Stimulated activated CD8-positive, alpha-beta memory T cell treated with anti-CD3 and anti-CD28 coated beads, Interleukin-12 subunit alpha, Interleukin-12 subunit beta, amount 100 ng/mL, for 24 hours (primary cell): Measurements from ENCODE around the gene DGKI.

Source experiments
- DNase-seq: peaks from one replicate; pipeline ENCODE4 v3.0.0-alpha.2; 2020; ENCODE audit errors: extremely low read depth

DGKI gene

DNA sequence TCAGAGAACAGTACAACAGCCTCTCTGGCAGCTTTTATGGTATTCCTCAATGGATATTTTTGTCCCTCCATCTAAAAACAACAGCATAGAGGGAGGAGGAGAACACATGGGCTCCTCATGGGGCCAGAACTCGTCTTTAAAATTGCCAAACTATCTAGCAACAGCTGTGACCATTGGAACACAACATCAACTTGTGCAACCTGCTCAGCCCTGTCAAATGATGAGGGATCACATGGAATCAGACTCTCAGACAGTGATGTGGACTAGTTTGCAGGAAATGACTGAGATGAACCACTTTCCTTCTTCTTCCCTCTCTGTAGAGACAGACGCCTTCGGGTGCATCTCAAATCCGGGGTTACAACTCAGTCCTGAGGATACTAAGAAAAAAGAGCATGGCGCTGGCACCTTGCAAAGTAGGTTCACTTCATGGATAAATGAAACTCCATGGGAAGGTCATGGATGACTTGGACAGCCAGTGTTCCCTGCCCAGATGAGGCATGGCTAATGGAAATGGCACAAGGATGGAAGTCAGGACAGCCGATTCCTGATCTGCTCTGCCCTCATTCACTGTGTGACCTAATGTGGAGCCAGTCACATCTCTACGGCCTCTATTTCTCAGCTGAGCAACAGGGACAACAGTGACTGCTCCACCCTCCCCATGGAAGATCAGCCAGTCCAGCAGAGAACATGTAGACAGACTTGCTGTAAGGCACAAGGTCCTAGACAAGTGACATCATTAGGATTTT lies 24.6 kb upstream of the DGKI start:
- no peak for DNase-seq

DNA sequence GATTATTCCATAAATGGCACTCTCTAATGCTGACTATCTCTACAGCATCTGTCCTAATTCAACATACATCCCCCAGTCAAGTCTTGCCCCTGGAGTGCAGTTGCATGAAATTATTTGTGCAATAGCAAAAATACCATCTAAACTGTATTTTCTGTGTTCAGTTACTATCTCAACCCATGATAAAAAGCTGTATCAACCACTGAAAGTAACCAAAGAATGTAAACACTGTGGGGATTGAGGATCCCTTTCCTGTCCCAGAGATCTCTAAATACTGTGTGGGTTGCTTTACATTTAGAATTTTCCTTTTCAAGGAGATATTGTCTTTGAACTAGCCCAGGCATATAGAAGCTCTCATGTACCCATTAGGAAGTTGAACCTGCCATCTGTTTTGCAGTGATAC lies 23.9 kb upstream of the DGKI start:
- DNase-seq = no peak

DNA sequence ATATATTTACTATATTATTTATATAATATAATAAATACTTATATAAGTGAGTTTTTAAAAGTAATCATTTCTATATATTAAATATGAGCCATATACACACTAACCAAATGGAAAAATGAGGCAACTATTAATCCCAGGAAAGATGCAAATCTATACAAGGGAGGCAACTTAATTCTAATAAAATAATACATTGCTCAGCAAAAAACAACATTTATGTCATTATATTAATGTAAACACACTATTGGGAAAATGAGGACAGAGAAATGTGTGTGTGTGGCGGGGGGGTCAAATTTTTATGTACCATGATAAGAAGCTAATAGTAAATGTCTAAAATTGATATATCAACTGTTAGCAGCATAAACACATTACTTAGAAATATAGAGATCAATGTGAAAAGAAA lies 23.3 kb upstream of the DGKI start:
- DNase-seq = no peak

DNA sequence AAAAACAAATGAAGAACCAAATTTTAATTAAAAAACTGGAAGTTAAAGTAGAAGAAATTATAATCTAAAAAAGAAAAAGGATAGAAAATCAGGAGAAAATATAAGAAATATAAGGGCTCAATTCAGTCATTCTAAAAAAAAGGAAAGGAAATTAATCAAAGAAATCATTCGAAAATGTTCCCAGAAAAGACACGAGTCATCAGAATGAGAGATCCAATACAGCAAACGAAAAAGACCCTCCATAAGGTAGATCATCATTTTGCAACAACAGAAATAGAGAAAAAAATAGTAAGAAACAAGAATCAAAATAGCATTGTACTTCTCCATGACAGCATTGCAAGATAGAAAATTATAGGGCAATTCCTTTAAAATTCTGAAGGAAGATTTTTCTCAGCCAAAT lies 22.5 kb upstream of the DGKI start:
- no peak for DNase-seq

DNA sequence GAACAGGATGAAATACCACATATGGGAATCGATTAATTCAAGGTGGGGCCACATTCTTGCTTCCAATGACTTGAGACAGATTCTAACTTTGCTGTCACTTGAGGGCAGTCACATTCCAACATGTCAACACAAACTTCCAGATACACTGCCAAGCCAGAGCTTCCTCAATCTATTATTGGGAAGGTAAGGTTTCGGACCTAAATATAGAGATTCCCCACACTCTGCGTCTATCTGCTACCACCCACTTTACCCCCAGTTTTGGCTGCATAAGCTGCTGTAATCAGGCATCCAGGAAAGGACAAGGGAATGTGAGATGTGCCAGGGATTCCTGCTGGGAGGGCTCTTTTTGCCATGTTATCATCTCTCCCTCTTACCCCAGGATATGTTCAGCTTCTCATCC lies 20.5 kb upstream of the DGKI start:
- no peak for DNase-seq

DNA sequence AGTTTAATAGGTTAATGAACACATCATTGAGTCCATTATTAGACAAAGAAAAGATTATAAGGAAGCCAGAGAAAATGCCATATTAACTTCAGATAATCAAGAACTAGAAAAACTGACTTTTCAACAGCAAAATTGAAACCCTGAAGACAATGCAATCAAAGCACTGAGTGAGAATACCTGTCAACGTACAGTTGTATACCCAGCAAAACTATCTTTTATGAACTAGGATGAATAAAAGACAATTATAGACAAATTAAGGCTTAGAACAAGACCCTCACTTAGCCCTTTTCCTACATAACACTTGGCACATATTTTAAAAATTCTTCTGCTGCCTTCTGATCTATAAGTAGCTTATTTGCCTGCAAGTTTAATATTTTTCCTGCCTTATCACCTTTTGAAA lies 19.0 kb upstream of the DGKI start:
- no peak for DNase-seq

DNA sequence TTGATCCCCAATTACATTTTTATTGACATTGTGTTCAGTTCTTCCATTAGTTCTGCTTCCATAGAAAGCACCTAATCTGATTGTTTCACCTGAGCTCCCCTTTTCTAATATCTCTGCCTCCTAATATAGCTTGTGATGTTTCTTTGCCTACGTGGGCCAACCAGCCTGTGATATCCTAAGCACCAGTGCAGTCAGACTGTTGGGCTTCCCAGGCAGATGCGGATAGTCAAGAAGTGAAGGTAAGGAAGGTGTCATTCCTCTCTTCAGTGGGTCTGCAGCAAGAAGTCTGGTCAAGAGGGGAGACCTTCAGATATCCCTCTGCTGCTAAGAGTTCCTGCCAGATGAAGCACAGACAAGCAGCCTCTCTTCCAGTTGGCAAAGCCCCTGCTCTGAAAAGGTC lies 16.2 kb upstream of the DGKI start:
- no peak for DNase-seq

DNA sequence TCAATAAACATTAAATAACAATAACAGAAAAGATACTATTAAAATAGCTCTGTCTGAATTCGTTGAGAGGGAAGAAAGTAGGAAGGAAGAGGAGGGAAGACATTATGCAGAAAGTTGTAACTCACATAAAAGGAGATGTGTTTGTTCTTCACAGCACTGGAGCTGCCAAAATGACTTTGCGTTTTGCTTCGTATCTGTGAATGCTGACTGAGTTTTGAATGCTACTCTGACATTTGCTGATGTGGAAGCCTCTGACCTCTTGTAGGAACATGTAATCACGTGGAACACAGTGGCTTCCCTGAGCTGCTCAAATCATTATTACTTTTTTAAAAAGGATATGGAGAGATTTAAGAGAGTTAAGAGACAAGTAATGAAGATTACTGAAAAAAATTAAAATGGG lies 15.6 kb upstream of the DGKI start:
- DNase-seq = no peak

DNA sequence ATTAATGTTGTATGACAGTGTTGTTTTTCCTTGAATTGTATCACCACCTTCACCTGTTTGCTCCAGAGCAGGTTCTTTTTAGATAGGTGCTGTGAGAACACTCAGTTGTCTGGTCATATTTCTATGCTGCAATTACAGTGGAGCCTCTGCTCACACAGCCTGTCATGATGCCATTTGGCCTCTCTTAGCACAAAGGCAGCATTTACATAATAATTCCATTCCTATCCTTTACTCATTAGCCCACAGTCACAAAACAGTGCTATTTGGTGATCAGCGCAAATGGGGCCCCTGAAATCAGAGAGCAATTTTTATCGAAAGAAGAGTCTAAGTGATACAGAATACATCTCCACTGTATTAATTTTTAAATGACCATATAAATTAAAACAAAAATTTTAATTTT lies 13.8 kb upstream of the DGKI start:
- no peak for DNase-seq

DNA sequence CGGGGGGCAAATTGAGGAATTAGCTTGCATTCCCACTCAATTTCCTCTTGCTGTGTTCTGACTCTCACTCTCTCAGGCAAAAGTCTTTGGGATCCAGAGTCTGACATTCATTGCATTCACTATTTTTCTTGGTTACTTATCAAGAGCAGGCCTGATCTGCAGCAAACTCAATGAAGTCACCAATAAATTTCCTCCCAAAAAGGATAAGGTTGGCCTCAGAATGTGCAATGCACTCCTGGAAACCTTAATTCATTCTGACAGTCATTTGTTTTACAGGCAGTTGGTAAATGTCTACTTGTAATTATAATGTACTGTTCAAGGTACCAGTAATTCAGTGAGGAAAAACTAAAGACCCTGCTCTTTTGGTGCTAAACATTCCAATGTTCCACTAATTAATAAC lies 6.3 kb upstream of the DGKI start:
- no peak for DNase-seq

DNA sequence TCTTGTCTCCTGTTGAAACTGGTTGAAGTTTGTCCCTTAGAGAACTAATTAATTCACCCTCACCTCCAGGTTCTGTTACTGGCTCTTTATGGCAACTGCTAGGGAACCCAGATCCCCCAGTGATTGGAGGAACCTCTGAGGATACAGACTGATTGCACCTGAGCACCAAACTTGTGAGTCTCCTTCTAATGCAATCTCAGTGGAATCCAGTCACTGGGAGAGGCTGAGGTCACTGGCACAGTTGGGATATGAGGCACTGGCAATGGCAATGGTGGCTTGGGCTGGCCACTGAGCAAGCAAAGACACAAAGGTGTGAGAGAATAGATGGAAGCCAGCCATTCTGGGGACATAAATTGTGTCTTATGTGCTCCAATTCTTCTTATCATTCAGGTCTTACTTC lies 5.3 kb upstream of the DGKI start:
- no peak for DNase-seq

DNA sequence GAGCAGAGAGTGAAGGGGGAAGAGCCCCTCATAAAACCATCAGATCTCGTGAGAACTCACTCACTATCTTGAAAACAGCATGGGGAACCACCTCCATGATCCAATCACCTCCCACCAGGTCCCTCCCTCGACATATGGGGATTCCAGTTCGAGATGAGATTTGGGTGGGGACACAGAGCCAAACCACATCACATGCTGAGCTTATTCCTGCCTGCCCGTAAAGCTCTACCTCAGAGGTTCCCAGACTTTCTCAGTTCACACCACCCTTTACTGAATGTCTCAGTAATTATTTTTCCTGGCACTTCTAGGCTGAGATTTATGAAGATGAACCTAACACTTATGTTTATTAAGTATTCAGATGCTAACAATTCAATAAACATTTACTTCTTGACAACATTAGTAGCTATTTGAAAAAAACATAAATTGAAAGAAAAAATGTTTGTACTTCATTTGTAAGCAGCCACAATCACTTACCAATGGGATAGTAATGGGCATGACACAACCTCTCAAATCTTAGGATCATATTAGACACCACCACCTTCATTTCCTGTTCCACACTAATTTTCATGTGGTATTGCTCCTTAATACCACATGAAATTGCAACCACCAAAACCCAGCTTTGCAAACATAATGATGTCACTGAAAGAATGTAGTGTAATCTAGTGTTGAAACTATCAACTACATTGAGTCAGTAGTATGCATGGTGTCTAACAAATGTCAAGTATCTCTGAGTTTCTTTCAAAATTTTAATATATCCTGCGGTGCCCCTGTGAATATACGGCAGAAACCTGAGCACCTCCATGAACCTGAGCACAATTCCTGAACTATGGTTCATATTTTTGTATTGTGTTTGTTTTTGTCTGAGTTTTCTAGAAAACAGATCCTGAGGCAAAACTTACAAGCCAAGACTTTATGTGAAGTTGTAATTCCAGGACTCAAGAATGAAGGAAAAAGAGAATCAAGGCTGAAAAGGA lies 4.5 kb upstream of the DGKI start:
- no peak for DNase-seq

DNA sequence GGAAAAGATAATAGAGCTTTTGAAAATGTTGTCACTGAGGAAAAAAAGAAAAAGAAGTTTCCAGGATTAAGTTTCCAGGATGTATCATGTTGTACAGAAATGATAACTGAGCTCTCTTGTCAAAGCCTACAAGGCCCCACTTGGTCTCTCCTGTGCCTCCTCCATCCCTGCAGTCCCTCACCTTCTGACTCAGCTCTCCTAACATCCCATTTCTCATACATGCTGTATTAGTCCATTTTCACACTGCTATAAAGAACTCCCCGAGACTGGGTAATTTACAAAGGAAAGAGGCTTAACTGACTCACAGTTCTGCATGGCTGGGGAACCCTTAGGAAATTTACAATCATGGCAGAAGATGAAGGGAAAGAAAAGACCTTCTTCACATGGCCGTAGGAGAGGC lies 3.8 kb upstream of the DGKI start:
- DNase-seq = no peak

DNA sequence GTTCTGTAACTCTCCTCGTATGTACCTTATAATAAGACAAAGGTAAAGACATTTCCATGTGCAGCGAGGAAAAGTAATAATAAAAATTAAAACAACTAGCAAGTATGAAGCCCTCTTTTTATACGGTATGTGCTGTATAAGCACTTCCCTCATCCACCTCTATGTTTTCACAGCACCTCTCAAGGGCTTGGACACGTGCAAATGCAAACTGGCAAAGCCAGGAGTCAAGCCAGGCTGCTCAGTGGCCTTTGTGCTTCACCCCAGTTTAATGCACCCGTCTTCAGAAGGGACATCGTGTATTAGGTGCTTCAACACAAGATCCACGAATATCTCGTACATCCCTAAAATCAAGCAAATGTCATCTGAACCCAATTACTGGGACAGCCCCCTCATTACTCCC lies 1.3 kb upstream of the DGKI start:
- no peak for DNase-seq

DNA sequence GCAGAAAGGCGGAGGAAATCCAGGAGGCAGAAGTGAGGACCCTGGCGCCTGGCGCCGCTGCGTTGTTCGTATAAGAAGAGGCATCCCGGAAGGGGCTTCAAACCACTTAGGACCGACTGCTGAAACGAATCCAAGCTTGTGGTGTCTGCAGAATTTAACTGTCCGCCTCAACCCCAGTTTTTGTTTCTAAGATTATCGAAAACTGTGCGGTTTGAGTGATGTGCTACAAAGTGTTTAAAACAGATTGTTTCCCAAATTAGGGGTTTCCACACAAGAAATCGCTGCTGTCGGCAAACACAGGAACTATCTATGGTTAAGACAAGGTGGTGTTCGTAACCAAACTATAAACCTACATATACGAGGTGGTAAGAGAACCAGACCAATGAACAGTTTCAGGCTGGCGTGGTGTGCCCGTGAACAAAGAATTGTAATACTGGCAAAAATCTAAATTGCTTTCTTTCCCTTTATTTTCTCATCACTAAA lies 835 bp upstream of the DGKI start:
- no peak for DNase-seq

DNA sequence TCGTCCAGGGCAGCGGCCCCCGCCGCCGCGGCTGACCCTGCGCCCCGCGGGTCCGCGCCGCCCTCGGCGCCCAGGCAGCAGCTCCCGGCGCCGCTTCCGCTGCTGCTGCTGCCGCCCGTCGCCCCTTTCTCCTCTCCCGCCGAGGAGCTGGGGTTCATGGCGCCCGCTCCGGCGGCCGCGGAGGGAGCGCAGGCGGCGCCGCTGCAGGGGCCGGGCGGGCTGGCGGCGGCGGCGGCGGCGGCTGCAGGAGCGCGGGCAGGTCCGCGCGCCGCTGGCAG lies 286 bp downstream of the DGKI start:
- no peak for DNase-seq

DNA sequence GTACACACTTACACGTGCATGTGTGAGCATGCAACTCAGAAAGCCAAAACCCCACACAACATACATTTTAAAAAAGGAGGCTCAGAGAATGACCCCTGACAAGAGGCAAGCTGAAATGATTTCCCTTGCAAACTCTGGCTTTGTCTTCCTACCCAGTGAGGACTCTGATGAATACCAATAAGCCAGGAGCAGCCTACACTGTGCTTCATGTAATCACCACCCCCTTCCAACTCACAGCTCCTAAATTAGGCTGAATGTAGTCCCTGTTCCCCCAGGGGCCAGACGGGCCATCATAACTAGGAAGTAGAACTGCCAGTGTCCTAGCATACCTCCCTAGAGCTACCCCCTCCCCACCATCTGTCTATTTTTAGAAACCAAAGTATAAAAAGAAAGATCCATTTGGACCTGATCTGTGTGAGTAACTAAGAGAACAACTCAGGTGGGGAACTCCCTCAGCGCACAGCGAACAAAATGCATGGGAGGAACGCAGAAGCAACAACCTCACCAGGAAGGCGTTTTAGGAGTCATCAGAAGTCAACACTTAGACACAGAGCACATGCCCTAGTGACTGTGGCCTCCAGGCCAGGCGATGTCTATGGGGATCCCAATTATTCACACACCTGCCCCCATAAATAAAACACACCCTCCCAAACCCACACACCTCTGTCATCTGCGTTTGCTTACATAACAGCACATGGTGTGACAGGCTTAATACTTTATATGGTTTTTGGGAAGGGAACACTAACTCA lies 1.9 kb downstream of the DGKI start:
- DNase-seq = no peak

DNA sequence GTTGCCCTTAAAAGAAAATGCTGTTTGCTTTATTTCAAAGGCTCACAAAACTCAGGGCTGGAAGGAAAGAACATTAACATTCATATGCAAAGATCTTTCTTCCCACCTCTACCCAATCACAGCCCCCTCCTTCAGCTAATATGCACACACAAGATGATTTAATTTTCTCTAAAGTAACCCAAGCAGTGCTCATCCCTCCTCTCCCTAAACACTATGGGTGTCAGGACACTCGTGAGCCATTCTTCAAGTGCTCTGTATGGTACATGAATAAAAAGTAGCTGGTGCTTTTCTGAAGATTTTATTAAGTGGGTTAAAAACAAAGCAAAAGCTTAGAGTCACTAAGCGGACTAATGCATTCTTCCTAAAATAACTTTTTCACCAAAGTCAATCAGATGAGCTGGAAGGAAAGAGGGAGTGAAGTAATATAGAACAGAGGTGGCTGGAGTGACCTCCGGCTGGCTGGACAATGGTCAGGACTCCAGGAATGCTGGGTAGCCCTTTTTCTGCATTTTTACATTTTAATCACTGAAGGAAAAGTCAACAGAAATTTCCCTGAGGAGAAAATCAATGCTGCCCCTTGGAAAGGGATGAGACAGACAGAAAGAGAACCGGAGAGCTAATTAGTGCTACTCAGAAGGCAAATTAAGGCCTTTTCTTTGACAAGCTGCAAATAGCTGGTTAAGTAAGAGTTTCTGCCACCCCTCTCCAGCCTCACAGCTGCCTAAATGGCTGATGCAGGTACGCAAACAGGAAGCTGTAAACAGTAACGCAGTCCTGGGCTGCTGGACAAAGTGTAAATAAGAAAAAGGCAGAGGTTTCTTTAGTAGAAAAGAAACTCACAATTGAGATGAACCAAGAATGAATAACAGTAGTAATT lies 6.6 kb downstream of the DGKI start:
- no peak for DNase-seq

DNA sequence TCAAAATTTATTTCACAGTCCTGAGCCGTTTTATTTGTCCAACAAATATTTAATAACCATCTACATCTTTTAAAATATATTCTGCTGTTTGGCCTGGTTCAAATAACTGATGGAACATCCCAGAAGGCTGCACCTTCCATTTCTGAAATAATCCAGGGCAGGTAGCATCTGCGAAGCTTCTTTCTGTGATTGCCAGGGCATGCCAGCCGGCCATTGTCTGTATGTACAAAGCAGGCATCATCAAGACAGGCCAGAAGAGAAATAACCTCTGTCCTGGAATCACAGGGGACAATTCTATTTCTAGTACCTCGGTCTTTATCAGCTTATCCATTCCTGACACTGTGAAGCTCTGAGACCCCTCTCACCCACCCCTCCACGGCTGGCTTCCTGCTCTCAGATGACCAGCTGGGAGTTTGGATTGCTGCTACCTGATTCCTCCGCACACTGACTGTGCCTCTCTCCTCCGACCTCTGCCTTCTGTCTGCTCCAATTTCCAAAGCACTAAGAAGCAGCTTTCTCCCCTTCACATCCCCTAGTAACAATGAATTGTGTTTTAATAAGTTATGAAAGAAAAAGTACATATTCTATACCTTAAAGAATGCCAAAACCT lies 8.0 kb downstream of the DGKI start:
- DNase-seq = no peak

DNA sequence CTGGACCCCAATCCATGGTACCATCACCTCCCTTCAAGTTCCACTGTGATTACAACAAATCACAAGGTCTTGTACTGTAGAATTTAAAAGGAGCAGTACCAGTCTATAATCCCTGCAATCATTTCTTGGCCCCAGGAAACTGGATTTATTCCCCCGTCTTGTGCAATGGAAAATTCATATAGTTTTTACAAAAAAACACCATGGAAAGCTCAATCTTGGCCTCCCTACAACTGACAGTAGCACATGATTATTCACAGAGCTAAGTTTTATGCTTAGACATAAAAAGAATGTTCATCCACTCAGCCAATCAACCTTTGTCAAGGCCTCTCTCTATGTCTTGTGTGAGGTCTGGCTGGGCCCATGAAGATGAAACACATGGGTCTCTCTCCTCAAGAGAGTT lies 10.2 kb downstream of the DGKI start:
- DNase-seq = no peak

DNA sequence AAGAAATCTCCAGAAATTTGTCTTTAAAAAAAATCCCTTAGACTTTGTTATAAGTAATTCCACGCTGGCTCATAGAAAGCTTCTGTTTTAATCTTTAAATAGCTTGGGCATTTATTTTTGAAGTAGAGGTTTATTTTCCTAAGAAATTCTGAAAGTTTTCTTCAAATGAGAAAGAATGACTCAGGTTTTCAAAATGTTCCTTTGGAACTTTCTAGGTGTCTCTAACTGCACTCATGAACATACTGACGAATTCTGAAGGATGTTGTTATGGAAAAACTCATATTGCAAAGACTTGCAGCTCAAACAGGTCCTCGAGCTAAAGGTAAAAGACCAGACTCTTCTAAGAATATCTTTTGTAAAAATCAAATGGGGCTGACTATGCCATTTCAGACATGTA lies 10.7 kb downstream of the DGKI start:
- no peak for DNase-seq
